ENCODE measurements around the gene ZNF420. TPM values are rescaled to one million over a fixed set of nuclear protein-coding genes. Genes with fewer than 3 reads are reported as not detected.

Gene ZNF420
- total RNA-seq, 1 experiment from 2014 or later = 10.0 TPM

DNA sequence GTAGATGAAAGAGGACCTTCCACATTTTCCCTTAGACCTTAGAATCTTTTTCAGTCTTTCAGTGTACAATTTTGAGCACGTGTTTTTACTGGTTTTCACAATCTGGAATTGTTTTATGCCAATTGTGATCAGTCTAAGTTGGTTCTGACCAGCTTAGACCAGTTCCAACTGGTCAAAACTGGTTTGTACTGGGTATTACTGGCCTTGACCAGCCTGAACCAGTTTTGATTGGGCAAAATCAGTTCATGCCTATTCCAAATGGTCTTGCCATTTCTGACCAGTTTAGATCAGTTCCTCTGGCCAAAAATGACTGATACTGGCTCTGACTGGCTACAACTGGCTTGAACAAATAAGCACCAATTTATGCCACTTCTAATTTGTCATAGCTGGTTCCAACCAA lies 57.9 kb downstream of the ZNF420 start:
- no peak for DNase-seq (ENCODE audit: extremely low read depth, low read depth)

DNA sequence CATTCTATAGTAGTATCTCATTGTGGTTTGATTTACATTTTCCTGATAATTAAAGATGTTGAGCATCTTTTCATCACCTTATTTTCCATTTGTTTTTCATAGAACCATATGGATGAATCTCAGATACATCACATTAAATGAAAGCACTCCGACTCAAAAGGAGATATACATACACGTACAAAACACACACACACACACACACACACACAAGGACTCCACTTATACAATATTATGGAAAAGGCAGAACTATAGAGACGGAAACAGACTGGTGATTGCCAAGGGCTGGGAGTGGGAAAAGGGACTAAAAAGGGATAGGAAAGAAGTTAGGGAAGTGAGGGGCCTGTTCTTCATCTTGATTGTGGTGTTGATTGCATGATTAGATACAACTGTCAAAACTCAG lies 70.0 kb downstream of the ZNF420 start:
- DNase-seq (ENCODE audit: extremely low read depth, low read depth) = no peak

DNA sequence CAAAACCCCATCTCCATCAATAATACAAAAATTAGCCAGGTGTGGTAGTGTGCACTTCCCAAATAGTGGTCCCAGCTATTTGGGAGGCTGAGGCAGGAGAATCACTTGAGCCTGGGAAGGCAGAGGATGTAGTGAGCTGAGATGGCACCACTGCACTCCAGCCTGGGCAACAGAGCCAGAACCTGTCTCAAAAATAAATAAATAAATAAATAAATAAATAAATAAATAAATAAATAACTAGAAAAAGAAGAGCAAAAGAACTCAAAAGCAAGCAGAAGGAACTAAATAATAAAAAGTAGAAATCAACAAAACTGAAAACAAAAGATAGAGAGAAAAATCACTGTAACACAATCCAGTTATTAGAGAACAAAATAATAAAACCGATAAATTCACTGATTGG lies 81.9 kb downstream of the ZNF420 start:
- DNase-seq (ENCODE audit: extremely low read depth, low read depth) = no peak

DNA sequence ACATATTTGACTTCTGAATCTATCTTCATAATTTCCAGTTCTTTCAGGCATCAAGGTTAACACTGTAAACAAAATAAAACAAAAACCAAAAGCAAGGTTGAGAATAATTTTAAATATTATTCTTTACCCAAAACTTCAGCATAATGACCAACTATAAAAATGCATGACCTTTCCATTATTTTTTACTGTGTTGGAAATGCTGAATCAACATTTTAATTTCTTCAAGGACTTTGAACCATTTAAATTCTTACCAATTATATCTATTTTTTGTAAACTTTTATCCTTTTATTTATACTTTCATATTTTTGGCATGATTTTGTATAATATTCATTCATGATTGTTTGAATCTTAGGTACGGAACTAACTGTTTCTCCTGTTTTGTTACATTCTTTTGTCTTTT lies 87.4 kb downstream of the ZNF420 start:
- DNase-seq (ENCODE audit: extremely low read depth, low read depth) = no peak

DNA sequence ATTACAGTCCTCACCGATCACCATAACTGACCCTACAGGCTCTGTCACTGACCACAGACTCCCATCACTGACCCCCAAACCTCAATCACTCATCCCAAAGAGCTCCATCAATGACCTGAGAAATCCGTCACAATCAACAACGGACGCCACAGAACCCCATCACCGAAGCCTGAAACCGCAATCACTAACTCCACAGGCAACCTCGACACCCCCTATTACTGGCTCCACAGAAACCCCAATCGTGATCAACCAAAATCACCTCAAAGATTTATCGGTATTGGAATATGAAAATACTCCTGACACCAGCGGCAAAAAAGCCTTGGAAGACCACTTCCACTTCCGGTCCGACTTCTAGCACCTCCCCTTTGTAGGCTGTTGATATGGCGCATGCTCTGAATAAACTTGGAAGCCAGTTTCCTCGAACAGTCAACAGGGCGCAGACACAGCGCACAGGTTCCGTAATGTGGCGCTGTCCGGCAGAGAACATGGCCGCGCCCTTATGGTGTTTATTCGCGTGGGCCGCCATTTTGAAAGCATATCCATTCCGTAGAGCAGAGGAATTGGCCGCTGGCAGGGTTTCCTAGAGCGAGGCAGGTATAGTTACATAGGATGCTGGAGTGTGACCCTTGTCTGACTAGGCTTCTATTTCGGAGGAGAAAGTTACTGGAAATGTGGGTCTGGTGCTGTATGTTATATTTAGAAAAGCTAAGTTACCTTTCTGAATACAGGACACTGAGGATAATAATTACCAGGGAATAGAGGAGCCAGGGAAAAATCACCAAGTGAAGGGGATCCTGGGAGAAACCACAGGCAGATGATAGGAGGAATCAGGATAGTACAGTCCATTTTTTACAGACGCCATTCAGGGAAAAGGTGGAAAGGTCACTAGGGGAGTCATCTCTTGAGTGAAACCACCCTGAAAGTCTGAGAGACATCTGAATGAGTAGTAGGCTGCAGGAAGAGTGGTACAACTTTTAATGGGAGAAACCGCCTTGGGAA lies 94.4 kb downstream of the ZNF420 start, which contains the start of gene ZNF585A:
Gene ZNF585A (minus strand): TSS at position 328 of the 999 bp plus-strand sequence. CDS start 2,785 bp downstream, outside the sequence.
- peak; percentile 96 for DNase-seq (ENCODE audit: extremely low read depth, low read depth)

Other genes starting within 250 kb of the ZNF420 start
- 6.1 and 7.9 TPM in 2 replicates for gene ZNF790, start 240.0 kb upstream of the ZNF420 start, total RNA-seq (2014; rRNA removed; shearing (Covaris generic))
- gene ZNF345, start 227.6 kb upstream of the ZNF420 start, total RNA-seq (2014; rRNA removed; shearing (Covaris generic)) = 1.9 and 2.6 TPM in 2 replicates
- gene ZNF829, start 162.1 kb upstream of the ZNF420 start, total RNA-seq (2014; rRNA removed; shearing (Covaris generic)) = 2.1 and 2.2 TPM in 2 replicates
- 6.9 and 7.4 TPM in 2 replicates for gene ZNF568, start 162.1 kb upstream of the ZNF420 start, total RNA-seq (2014; rRNA removed; shearing (Covaris generic))
- 28.3 and 29.5 TPM in 2 replicates for gene ZNF585A, start 94.3 kb downstream of the ZNF420 start, total RNA-seq (2014; rRNA removed; shearing (Covaris generic))
- 77.3 and 83.9 TPM in 2 replicates for gene ZNF585B, start 132.1 kb downstream of the ZNF420 start, total RNA-seq (2014; rRNA removed; shearing (Covaris generic))
- 5.5 and 6.6 TPM in 2 replicates for gene ZNF383, start 139.8 kb downstream of the ZNF420 start, total RNA-seq (2014; rRNA removed; shearing (Covaris generic))